Putamen (tissue), 1 donor: ENCODE data around the gene AUH.
"Not testable (repeated sequence)": the region's sequence is repeated elsewhere in the genome, so short reads cannot be mapped to it uniquely, and the experiment has no call there.

Source experiments
- DNase-seq: peaks from one replicate; pipeline ENCODE4 v3.0.0-alpha.2; 2016; ENCODE audit warnings: low spot score

The AUH gene

GRCh38 chr9:91208837-91209236 is 152.9 kb downstream of the AUH start:
- no peak for DNase-seq

- DNase-seq = no peak
Observed at GRCh38 chr9:91208419-91208745, 153.3 kb downstream of the AUH start.

- no peak for DNase-seq
Observed at GRCh38 chr9:91207729-91208418, 153.8 kb downstream of the AUH start.

- no peak for DNase-seq
Observed at GRCh38 chr9:91207397-91207728, 154.4 kb downstream of the AUH start.

GRCh38 chr9:91206806-91207205 is 154.9 kb downstream of the AUH start:
- no peak for DNase-seq

GRCh38 chr9:91202736-91203283 is 158.9 kb downstream of the AUH start:
- no peak for DNase-seq

GRCh38 chr9:91200692-91201336 is 160.9 kb downstream of the AUH start:
- no peak for DNase-seq

- DNase-seq = no peak
Observed at GRCh38 chr9:91199739-91200497, 161.8 kb downstream of the AUH start.

GRCh38 chr9:91198881-91199280 is 162.8 kb downstream of the AUH start:
- DNase-seq = not testable (repeated sequence)

- no peak for DNase-seq
Observed at GRCh38 chr9:91198405-91198804, 163.3 kb downstream of the AUH start.

GRCh38 chr9:91197232-91198181 is 164.2 kb downstream of the AUH start:
- DNase-seq = peak; percentile 47

GRCh38 chr9:91196103-91196950 is 165.4 kb downstream of the AUH start:
- DNase-seq = no peak

GRCh38 chr9:91195372-91196012 is 166.2 kb downstream of the AUH start:
- DNase-seq = no peak

GRCh38 chr9:91193658-91194391 is 167.9 kb downstream of the AUH start:
- peak; percentile 40 for DNase-seq

- peak; percentile 33 for DNase-seq
Observed at GRCh38 chr9:91193087-91193657, 168.5 kb downstream of the AUH start.

- no peak for DNase-seq
Observed at GRCh38 chr9:91192381-91193086, 169.2 kb downstream of the AUH start.

GRCh38 chr9:91191411-91192380 is 170.0 kb downstream of the AUH start:
- no peak for DNase-seq

GRCh38 chr9:91190062-91190461 is 171.7 kb downstream of the AUH start:
- no peak for DNase-seq
